HepG2 (cell line): ENCODE data around the gene AKT2. TPM values are rescaled to one million over a fixed set of nuclear protein-coding genes. Genes with fewer than 3 reads are reported as not detected.

Experiments used
- CAMTA2 ChIP-seq: sonication (generic); formaldehyde crosslinking; IDR thresholded peaks from 2 replicates; pipeline ENCODE4 v1.4.0; 2020; ENCODE audit warnings: mild to moderate bottlenecking, missing genetic modification reagents, borderline replicate concordance
- DBP ChIP-seq: sonication (generic); formaldehyde crosslinking; IDR thresholded peaks from 2 replicates; pipeline ENCODE4 v1.4.0; 2020; ENCODE audit warnings: missing genetic modification reagents; ENCODE audit errors: not compliant biosample characterization
- ETV5 ChIP-seq: IDR thresholded peaks from 2 replicates; pipeline ENCODE4 v1.6.1; 2018; ENCODE audit warnings: missing biosample characterization, missing genetic modification reagents, inconsistent platforms, borderline replicate concordance
- HMG20A ChIP-seq: IDR thresholded peaks from 2 replicates; pipeline ENCODE4 v1.6.1; 2016; ENCODE audit warnings: borderline replicate concordance
- JUN ChIP-seq: sonication (generic); formaldehyde crosslinking; IDR thresholded peaks from 2 replicates; pipeline ENCODE4 v1.4.0; 2020; ENCODE audit warnings: mild to moderate bottlenecking, missing genetic modification reagents
- MTF1 ChIP-seq: sonication (generic); formaldehyde crosslinking; IDR thresholded peaks from 2 replicates; pipeline ENCODE4 v1.5.0; 2020; ENCODE audit warnings: missing genetic modification reagents
- RBFOX2 ChIP-seq: fragments of 200-400 bp; formaldehyde crosslinking; IDR thresholded peaks from 2 replicates; pipeline ENCODE4 v1.6.1; 2017; ENCODE audit warnings: low read depth, mild to moderate bottlenecking, low read length
- RFX3 ChIP-seq: IDR thresholded peaks from 2 replicates; pipeline ENCODE4 v1.6.1; 2016; ENCODE audit warnings: missing biosample characterization, missing genetic modification reagents
- TBX3 ChIP-seq: fragments of 450-650 bp; IDR thresholded peaks from 2 replicates; pipeline ENCODE4 v1.6.1; 2017; ENCODE audit warnings: antibody characterized with exemption, mild to moderate bottlenecking, inconsistent platforms, borderline replicate concordance
- TFAP4 ChIP-seq: sonication (generic); IDR thresholded peaks from 2 replicates; pipeline ENCODE4 v1.6.1; 2016; ENCODE audit warnings: low read depth, borderline replicate concordance
- TFDP1 ChIP-seq: IDR thresholded peaks from 2 replicates; pipeline ENCODE4 v1.6.1; 2016; ENCODE audit warnings: missing compliant biosample characterization, missing genetic modification reagents, borderline replicate concordance
- TOPORS ChIP-seq: sonication (generic); formaldehyde crosslinking; IDR thresholded peaks from 2 replicates; pipeline ENCODE4 v1.8.0; 2023; ENCODE audit warnings: mild to moderate bottlenecking, missing genetic modification reagents
- XRCC5 ChIP-seq: fragments of 200-400 bp; formaldehyde crosslinking; optimal IDR thresholded peaks from 2 replicates; pipeline ENCODE3; 2017; ENCODE audit warnings: mild to moderate bottlenecking, low read length
- ZMAT5 ChIP-seq: sonication (generic); formaldehyde crosslinking; IDR thresholded peaks from 2 replicates; pipeline ENCODE4 v1.5.0; 2020; ENCODE audit warnings: mild to moderate bottlenecking, low read depth, missing genetic modification reagents, borderline replicate concordance
- ZNF280D ChIP-seq: sonication (generic); formaldehyde crosslinking; IDR thresholded peaks from 2 replicates; pipeline ENCODE4 v1.5.1; 2020; ENCODE audit warnings: mild to moderate bottlenecking, missing genetic modification reagents
- ZNF333 ChIP-seq: sonication (generic); formaldehyde crosslinking; IDR thresholded peaks from 2 replicates; pipeline ENCODE4 v1.4.0; 2020; ENCODE audit warnings: mild to moderate bottlenecking, missing genetic modification reagents, borderline replicate concordance
- ZNF770 ChIP-seq: sonication (generic); formaldehyde crosslinking; IDR thresholded peaks from 2 replicates; pipeline ENCODE4 v1.5.0; 2020; ENCODE audit warnings: mild to moderate bottlenecking, missing genetic modification reagents
- ZNF841 ChIP-seq: sonication (generic); formaldehyde crosslinking; IDR thresholded peaks from 2 replicates; pipeline ENCODE4 v1.8.1; 2023; ENCODE audit warnings: missing genetic modification reagents, borderline replicate concordance
- ZSCAN21 ChIP-seq: sonication (generic); formaldehyde crosslinking; IDR thresholded peaks from 2 replicates; pipeline ENCODE4 v1.8.0; 2022; ENCODE audit warnings: mild to moderate bottlenecking, missing genetic modification reagents, moderate library complexity, borderline replicate concordance
- polyA plus RNA-seq, 8 experiments: library from polyadenylated mRNA; depleted of rRNA in 3 of 8; stranded (reverse) in 7 of 8; unstranded in 1 of 8; fragments of >200 nt; fragmentation: Illumina TruSeq in 4 of 8; extraction: Trizol in 4 of 8; gene quantifications; 2 replicates each; pipeline versions ENCODE4 v1.2.1 to v1.2.3, GENCODE V29; 2011 to 2016; ENCODE audit warnings: low read depth in 4 of 8, missing spikeins in 1 of 8, mixed read lengths in 1 of 8; ENCODE audit not compliant: insufficient read depth in 1 of 8
- total RNA-seq, 5 experiments: library from RNA; depleted of rRNA; stranded (reverse); fragments of >200 nt; fragmentation: Illumina TruSeq; extraction: Trizol; gene quantifications; 2 replicates each; pipeline ENCODE4 v1.2.3, GENCODE V29; 2016; ENCODE audit warnings: low read depth in 1 of 5

The AKT2 gene
- total and polyA plus RNA-seq, 2 of the 13 experiments (the other 11 are each of a cell fraction or from before 2014, with no cell fraction given): 82.1 to 173 TPM

- TF ChIP-seq RBFOX2 (peak; percentile 76), RFX3 (CRISPR knock-in tag) (no peak), ZNF280D (CRISPR knock-in tag) (peak; percentile 55; the same call in 1 of the 2 replicates), TFDP1 (CRISPR knock-in tag) (peak; percentile 20; the same call in 1 of the 2 replicates), TFAP4 (no peak), TOPORS (no peak), ZNF770 (CRISPR knock-in tag) (peak; percentile 46; the same call in 1 of the 2 replicates), JUN (CRISPR knock-in tag) (no peak), ETV5 (no peak), ZNF333 (peak; percentile 38; the same call in 1 of the 2 replicates), ZSCAN21 (CRISPR knock-in tag) (peak; percentile 86; the same call in 1 of the 2 replicates), DBP (CRISPR knock-in tag) (no peak), TBX3 (no peak), HMG20A (CRISPR knock-in tag) (no peak), CAMTA2 (CRISPR knock-in tag) (no peak), MTF1 (CRISPR knock-in tag) (no peak), ZNF841 (CRISPR knock-in tag) (no peak), XRCC5 (peak; percentile 62), ZMAT5 (CRISPR knock-in tag) (no peak)
These were observed 94.0 kb downstream of the AKT2 start, which contains the start of gene MAP3K10 (continued) for GRCh38 chr19:40190891-40191835.
